Muscle layer of colon (tissue), 2 donors: ENCODE results near the gene DUS3L.
"Not testable (repeated sequence)": the region's sequence is repeated elsewhere in the genome, so short reads cannot be mapped to it uniquely, and the experiment has no call there.

Experiments used
- H3K27ac ChIP-seq: one replicate; pipeline ENCODE4 v1.7.0; 2013; ENCODE audit warnings: low read depth, mild to moderate bottlenecking, low read length, moderate library complexity
- H3K27me3 ChIP-seq, 2 donors: one replicate each; pipeline ENCODE4 v1.7.0; 2013; ENCODE audit warnings: low read length in 2 of 2, mild to moderate bottlenecking in 2 of 2; ENCODE audit not compliant: insufficient read depth in 2 of 2, control insufficient read depth in 1 of 2
- H3K36me3 ChIP-seq: one replicate; pipeline ENCODE4 v1.7.0; 2013; ENCODE audit warnings: mild to moderate bottlenecking, low read length; ENCODE audit not compliant: insufficient read depth
- H3K4me1 ChIP-seq: one replicate; pipeline ENCODE4 v1.7.0; 2013; ENCODE audit warnings: mild to moderate bottlenecking, low read length; ENCODE audit not compliant: insufficient read depth
- H3K4me3 ChIP-seq, 2 donors: one replicate each; pipeline ENCODE4 v1.7.0; 2013; ENCODE audit warnings: low read length in 2 of 2, low read depth in 1 of 2, mild to moderate bottlenecking in 1 of 2, moderate library complexity in 1 of 2
- H3K9ac ChIP-seq: one replicate; pipeline ENCODE4 v1.7.0; 2013; ENCODE audit warnings: low read length
- H3K9me3 ChIP-seq: one replicate; pipeline ENCODE4 v1.7.0; 2013; ENCODE audit warnings: mild to moderate bottlenecking, low read length
- donor health status: abdominal sarcoma.
- donor health status: Adenocarcinoma of cecum.

The DUS3L gene

DNA sequence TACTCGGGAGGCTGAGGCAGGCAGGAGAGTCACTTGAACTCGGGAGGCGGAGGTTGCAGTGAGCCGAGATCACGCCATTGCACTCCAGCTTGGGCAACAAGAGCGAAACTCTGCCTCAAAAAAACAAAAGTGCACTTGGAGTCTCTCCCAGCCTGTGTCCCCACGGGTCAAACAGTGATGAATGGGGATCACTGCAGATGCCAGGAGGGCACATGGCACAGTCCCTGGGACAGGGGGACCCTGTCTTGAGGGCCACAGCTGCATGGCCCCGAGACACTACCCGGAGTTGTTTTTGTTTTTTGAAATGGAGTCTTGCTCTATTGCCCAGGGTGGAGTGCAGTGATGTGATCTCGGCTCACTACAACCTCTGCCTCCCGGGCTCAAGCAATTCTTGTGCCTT lies 10.0 kb downstream of the DUS3L start:
- not testable (repeated sequence) for H3K36me3 ChIP-seq, H3K27me3 ChIP-seq, H3K9me3 ChIP-seq, H3K9ac ChIP-seq, H3K27ac ChIP-seq, H3K4me3 ChIP-seq, H3K4me1 ChIP-seq

DNA sequence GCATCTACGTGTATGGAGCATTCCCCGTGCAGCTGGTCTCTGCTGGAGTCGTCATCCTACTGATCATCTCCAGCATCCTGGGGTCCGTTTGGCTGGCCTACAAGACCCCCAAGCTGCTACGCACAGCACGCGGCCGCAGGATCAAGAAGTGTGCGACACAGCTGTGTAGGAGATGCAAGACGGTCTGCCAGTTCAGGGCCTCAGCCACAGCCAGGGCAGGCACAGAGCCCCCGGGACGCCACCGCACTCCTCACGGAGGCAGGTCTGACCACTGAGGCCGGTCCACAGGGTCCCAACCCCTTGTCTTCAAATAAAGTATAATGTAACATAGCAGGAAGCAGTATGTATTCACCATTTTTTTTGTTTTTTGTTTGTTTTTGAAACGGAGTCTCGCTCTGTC lies 12.6 kb downstream of the DUS3L start:
- Histone ChIP-seq H3K4me3 (no peak overlapping the region), H3K27ac (no peak overlapping the region), H3K27me3 (no peaks in the 10 kb centered on the region), H3K9ac (no peak overlapping the region), H3K4me1 (no peaks in the 10 kb centered on the region), H3K36me3 (no peaks in the 10 kb centered on the region), H3K9me3 (no peaks in the 10 kb centered on the region)

DNA sequence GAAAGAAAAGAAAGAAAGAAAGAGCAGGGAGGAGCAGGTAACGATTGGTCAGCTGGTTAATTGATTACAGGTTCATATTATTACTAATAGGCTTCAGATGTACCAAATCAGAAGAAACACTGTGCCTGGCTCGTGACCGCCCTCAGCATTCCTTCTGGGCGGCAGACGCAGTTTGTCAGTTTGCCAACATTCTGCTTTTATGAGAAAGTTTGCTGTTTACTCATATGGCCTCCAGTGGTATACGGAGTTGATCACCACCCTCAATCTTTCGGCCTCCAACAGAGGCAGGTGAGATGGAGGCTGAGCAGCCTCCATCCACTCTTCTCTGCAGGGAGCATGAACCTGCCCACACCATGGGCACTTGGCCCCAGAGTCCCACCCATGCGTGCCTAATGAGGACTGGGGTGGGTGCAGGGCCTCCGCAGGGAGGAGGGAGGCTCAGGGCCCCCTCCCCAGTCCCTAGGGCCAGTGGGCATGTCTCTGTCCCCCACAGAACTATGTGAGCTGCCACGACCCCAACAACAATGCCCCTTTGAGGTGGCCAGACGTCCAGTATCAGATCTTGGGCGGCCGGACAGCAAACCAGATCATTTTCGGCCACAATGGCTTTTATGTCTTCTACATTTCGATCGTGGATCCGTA lies 15.2 kb downstream of the DUS3L start:
- Histone ChIP-seq H3K27me3 (no peaks in the 10 kb centered on the region), H3K9ac (no peak overlapping the region), H3K9me3 (no peaks in the 10 kb centered on the region), H3K4me1 (no peaks in the 10 kb centered on the region), H3K4me3 (no peak overlapping the region), H3K36me3 (no peaks in the 10 kb centered on the region), H3K27ac (no peak overlapping the region)

DNA sequence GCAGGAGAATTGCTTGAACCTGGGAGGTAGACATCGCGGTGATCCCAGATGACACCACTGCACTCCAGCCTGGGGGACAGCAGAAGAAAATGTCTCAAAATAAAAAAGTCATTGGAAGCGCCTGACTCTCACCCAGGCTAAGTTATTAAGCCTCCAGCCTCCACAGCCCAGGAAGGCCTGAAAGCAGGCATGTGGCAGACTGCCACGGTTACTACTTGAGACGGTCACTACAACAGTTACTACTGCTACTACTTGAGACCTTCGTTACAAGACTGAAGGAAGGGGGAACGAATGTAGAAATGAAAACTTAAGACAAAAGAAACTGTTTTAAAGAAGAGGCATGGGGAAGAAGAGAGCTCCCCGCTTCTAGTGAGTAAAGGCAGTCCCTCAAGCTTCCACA lies 16.0 kb downstream of the DUS3L start:
- H3K4me3 ChIP-seq, result no peak overlapping the region
- no peaks in the 10 kb centered on the region for H3K4me1 ChIP-seq
- no peak overlapping the region for H3K27ac ChIP-seq
- no peaks in the 10 kb centered on the region for H3K9me3 ChIP-seq
- H3K36me3 ChIP-seq, result no peaks in the 10 kb centered on the region
- H3K27me3 ChIP-seq, result no peaks in the 10 kb centered on the region
- no peak overlapping the region for H3K9ac ChIP-seq

DNA sequence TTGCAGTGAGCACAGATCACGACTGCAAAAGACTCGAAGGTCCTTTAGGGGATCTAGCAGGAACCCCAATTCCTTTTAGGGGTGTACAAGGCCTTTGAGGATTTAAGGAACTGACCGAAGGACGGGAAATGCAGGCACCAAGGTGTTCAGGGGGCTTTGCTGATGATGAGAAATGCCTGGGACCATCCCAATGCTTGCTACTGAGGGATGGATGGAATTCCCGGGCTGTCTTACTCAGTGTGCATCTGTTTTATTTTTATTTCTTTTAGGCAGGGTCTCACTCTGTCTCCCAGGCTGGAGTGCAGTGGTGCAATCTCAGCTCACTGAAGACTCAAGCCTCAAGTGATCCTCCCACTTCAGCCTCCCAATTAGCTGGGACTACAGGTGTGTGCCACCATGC lies 17.7 kb downstream of the DUS3L start:
- H3K36me3 ChIP-seq, result no peaks in the 10 kb centered on the region
- no peak overlapping the region for H3K4me3 ChIP-seq
- H3K27ac ChIP-seq, result no peak overlapping the region
- H3K27me3 ChIP-seq, result no peaks in the 10 kb centered on the region
- H3K9ac ChIP-seq, result no peak overlapping the region
- H3K9me3 ChIP-seq, result no peaks in the 10 kb centered on the region
- no peaks in the 10 kb centered on the region for H3K4me1 ChIP-seq

DNA sequence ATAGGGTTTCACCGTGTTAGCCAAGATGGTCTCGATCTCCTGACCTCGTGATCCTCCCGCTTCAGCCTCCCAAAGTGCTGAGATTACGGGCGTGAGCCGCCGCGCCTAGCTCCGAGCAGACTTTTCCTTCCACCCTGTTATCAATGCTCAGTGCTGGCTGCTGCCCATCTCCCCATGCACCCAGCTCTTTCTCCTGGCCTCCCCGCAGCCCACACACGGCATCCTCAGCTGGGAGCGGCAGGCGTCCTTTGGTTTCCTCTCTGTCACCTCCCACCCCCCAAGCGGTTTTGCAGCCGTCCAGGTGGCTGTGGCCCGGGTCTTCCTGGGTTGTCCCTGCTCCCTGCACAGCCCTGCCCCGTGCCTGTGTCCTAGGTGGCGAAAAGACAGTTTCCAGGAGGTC lies 18.5 kb downstream of the DUS3L start:
- no peak overlapping the region for H3K27ac ChIP-seq
- no peaks in the 10 kb centered on the region for H3K27me3 ChIP-seq
- no peak overlapping the region for H3K9ac ChIP-seq
- H3K4me1 ChIP-seq, result no peaks in the 10 kb centered on the region
- H3K9me3 ChIP-seq, result no peaks in the 10 kb centered on the region
- no peak overlapping the region for H3K4me3 ChIP-seq
- H3K36me3 ChIP-seq, result no peaks in the 10 kb centered on the region

DNA sequence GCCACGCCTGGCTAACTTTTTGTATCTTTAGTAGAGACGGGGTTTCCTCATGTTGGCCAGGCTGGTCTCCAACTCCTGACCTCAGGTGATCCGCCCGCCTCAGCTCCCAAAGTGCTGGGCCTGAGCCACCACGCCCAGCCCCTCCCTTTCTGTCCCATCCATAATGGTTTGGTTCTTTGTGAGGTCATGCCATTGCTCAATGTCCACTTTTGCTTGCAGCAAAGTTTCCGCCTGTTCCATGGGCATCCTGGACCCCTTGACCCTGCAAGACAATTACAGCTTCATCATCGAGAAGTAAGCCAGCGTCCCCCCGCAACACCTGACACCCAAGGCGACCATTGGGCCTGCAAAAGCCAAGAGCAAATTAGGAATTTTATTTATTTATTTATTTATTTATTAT lies 23.0 kb downstream of the DUS3L start:
- Histone ChIP-seq H3K9me3 (no peaks in the 10 kb centered on the region), H3K4me3 (no peak overlapping the region), H3K27ac (no peak overlapping the region), H3K4me1 (no peaks in the 10 kb centered on the region), H3K36me3 (no peaks in the 10 kb centered on the region), H3K9ac (no peak overlapping the region), H3K27me3 (no peaks in the 10 kb centered on the region)

DNA sequence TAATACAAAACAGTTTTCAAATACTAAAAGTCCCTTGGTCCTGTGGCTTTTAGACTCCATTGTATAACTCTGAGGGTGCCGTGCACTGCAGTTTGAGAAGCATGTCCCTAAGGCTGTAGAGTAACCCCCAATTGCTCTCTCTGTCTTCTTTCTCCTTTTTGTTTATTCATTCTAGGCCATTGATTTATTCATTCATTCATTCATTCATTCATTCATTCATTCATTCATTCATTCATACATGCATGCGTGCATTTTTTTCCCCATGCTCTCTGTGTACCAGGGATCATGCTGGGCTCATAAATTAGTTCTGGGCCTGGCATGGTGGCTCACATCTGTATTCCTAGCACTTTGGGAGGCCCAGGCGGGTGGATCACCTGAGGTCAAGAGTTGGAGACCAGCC lies 25.7 kb downstream of the DUS3L start:
- Histone ChIP-seq H3K27me3 (no peaks in the 10 kb centered on the region), H3K9me3 (no peaks in the 10 kb centered on the region), H3K9ac (no peak overlapping the region), H3K4me3 (no peak overlapping the region), H3K36me3 (no peaks in the 10 kb centered on the region), H3K27ac (no peak overlapping the region), H3K4me1 (no peaks in the 10 kb centered on the region)

DNA sequence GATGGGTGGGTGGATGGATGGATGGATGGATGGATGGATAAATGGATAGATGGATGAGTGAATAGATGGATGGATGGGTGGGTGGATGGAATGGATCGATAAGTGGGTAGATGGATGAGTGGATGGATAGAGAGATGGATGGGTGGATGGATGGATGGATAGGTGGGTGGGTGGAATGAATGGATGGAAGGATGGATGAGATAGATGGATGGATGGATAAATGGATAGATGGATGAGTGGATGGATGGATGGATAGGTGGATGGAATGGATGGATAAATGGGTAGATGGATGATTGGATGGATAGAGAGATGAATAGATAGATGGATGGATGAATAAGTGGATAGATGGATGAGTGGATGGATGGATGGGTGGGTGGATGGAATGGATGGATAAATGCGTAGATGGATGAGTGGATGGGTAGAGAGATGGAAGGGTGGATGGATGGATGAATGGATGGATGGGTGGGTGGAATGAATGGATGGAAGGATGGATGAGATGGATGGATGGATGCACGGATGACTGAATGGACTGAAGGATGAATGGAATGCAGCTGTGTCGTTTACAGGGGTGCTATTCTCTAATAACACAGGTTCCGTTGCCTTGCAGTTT lies 28.2 kb downstream of the DUS3L start:
- H3K36me3 ChIP-seq, result no peaks in the 10 kb centered on the region
- H3K9me3 ChIP-seq, result no peaks in the 10 kb centered on the region
- H3K4me1 ChIP-seq, result no peaks in the 10 kb centered on the region
- H3K27ac ChIP-seq, result no peak overlapping the region
- H3K9ac ChIP-seq, result no peak overlapping the region
- no peak overlapping the region for H3K4me3 ChIP-seq
- H3K27me3 ChIP-seq, result no peaks in the 10 kb centered on the region

DNA sequence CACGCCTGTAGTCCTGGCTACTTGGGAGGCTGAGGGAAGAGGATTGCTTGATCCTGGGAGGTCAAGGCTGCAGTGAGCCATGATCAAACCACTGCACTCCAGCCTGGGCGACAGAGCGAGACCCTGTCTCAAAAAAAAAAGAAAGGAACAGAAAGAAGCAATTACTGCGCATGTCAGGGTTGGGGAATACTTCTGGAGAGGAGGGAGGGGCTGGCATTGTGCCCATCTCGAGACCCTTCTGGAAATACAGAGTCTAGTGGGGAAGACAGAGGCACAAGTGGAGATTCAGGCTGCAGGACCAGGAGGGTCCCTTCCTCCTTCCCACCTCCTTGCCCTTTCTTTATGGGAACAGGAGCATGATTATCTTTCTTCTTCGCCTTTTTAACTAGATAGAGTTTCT lies 37.2 kb downstream of the DUS3L start:
- Histone ChIP-seq H3K36me3 (no peaks in the 10 kb centered on the region), H3K4me3 (no peak overlapping the region), H3K4me1 (no peaks in the 10 kb centered on the region), H3K27ac (no peak overlapping the region), H3K9ac (no peak overlapping the region), H3K9me3 (no peaks in the 10 kb centered on the region), H3K27me3 (no peaks in the 10 kb centered on the region)

DNA sequence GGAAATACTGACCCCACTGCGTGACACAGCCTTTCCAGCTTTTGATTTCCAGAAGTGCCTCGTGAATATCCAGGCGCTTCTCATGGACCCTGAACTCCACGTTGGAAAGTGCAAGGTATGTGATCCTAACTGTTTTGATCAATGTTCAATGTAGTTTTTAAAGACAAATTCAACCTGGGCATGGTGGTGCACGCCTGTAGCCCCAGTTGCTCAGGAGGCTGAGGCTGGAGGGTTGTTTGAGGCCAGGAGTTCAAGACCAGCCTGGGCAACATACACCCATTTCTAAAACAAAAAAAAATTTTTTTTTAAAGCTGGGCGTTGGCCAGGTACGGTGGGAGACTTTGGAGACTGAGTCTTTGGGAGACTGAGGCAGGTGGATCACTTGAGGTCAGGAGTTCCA lies 39.3 kb downstream of the DUS3L start:
- no peak overlapping the region for H3K27ac ChIP-seq
- H3K27me3 ChIP-seq, result no peaks in the 10 kb centered on the region
- H3K4me1 ChIP-seq, result no peaks in the 10 kb centered on the region
- no peaks in the 10 kb centered on the region for H3K9me3 ChIP-seq
- no peaks in the 10 kb centered on the region for H3K36me3 ChIP-seq
- no peak overlapping the region for H3K4me3 ChIP-seq
- no peak overlapping the region for H3K9ac ChIP-seq

DNA sequence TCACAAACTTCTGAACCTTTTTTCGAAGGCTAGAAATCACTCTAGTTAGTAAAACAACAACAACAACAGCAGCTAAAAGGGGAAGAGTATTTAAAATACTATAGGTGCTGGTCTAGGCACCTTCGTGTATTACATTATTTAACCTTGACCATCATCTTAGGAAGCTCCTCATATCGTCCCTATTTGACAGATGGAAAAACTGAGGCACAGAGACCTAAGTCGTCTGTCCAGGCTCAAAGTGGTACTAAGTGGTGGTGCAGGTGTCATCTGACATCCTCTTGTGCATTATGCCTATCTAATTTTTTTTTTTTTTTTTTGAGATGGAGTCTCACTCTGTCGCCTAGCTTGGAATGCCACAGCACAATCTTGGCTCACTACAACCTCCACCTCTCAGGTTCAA lies 41.5 kb downstream of the DUS3L start:
- H3K27ac ChIP-seq, result no peak overlapping the region
- H3K9ac ChIP-seq, result no peak overlapping the region
- no peaks in the 10 kb centered on the region for H3K9me3 ChIP-seq
- no peak overlapping the region for H3K4me3 ChIP-seq
- H3K27me3 ChIP-seq, result no peaks in the 10 kb centered on the region
- no peaks in the 10 kb centered on the region for H3K36me3 ChIP-seq
- H3K4me1 ChIP-seq, result no peaks in the 10 kb centered on the region
